MCF 10A (cell line): ENCODE data around the gene ACTMAP. TPM values are rescaled to one million over a fixed set of nuclear protein-coding genes. Genes with fewer than 3 reads are reported as not detected.
"Not testable (repeated sequence)": the region's sequence is repeated elsewhere in the genome, so short reads cannot be mapped to it uniquely, and the experiment has no call there.

Experiments used
- BruUV-seq: library from RNA; stranded (reverse); fragments of 400-500 nt; replicated peaks from 2 replicates; lab custom pipeline; 2021; lab: Mats Ljungman, UMichigan
- CTCF ChIA-PET: fragments of 300-600 bp; sonication (Branson Sonifier 250); formaldehyde crosslinking; extraction: SDS; loops from one replicate; lab custom pipeline; 2021; ENCODE audit warnings: antibody characterized with exemption, inconsistent platforms; lab: Yijun Ruan, JAX
- POLR2A ChIA-PET: fragments of 300-600, 350-650 bp; sonication (Branson Sonifier 250); formaldehyde crosslinking; extraction: SDS; loops from one replicate; lab custom pipeline; 2020; ENCODE audit warnings: antibody characterized with exemption, inconsistent platforms; lab: Yijun Ruan, JAX
- DNase-seq: peaks from one replicate; pipeline ENCODE4 v3.0.0-alpha.2; 2018; ENCODE audit not compliant: unreplicated experiment
- H3K27ac Mint-ChIP-seq: one replicate; pipeline ENCODE4 v1.8.0; 2022; ENCODE audit warnings: mild to moderate bottlenecking, low read depth, mixed read lengths; ENCODE audit not compliant: unreplicated experiment
- H3K27me3 Mint-ChIP-seq: one replicate; pipeline ENCODE4 v1.8.0; 2022; ENCODE audit warnings: mixed read lengths; ENCODE audit not compliant: insufficient read depth, unreplicated experiment
- H3K36me3 Mint-ChIP-seq: one replicate; pipeline ENCODE4 v1.8.0; 2022; ENCODE audit warnings: mild to moderate bottlenecking, moderate library complexity, mixed read lengths; ENCODE audit not compliant: insufficient read depth, unreplicated experiment
- H3K4me1 Mint-ChIP-seq: one replicate; pipeline ENCODE4 v1.8.0; 2022; ENCODE audit warnings: mixed read lengths; ENCODE audit not compliant: insufficient read depth, unreplicated experiment
- H3K4me3 Mint-ChIP-seq: one replicate; pipeline ENCODE4 v1.8.0; 2022; ENCODE audit warnings: mild to moderate bottlenecking, moderate library complexity, mixed read lengths; ENCODE audit not compliant: unreplicated experiment
- H3K9me3 Mint-ChIP-seq: one replicate; pipeline ENCODE4 v1.8.0; 2022; ENCODE audit warnings: mixed read lengths; ENCODE audit not compliant: unreplicated experiment
- CTCF ChIP-seq: fragments of 200-600 bp; IDR thresholded peaks from one replicate; pipeline ENCODE4 v1.8.0; 2022; ENCODE audit warnings: antibody characterized with exemption, mild to moderate bottlenecking; ENCODE audit not compliant: unreplicated experiment
- intact Hi-C: fragments of 100-400 bp; cut with micrococcal nuclease; formaldehyde crosslinking; loops from 2 replicates; pipeline ENCODE4 v1.14.1; 2022
- total RNA-seq: library from RNA; stranded (reverse); gene quantifications from 2 replicates; pipeline ENCODE4 v1.2.3, GENCODE V29; 2022

ACTMAP gene
- total RNA-seq, 1 experiment from 2014 or later = 19.3 TPM

DNA sequence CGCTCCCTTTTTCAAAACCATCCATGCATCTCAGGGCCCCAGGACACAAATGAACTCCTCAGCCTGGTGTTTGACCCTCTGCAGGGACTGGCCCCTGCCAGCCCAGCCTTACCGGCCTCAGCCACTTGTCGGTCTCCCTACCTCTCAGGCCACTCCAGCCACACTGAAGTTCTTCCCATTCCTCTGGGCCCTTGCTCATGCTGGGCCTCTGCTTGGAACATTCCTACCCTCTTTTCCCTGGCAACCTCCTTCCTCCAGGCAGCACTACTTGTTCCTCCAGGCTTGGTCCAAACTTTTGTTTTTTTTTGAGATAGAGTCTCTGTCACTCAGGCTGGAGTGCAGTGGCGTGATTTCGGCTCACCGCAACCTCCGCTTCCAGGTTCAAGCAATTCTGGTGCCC lies 41.1 kb upstream of the ACTMAP start:
- TF ChIP-seq CTCF = no peak
- intact Hi-C loops = no loop called here
- CTCF ChIA-PET = interaction anchor here (0.7 kb wide), 1 partner anchor 1301 kb away, joined by 3 read pairs; no protein-coding TSS in a partner anchor
- Mint-ChIP-seq H3K4me1 (peaks cover 14% of the 10 kb centered on the region), H3K27ac (no peak overlapping the region), H3K9me3 (no peaks in the 10 kb centered on the region), H3K36me3 (peaks cover 12% of the 10 kb centered on the region), H3K27me3 (no peaks in the 10 kb centered on the region), H3K4me3 (no peak overlapping the region)
- POLR2A ChIA-PET = interaction anchor here (2.8 kb wide), 1 partner anchor 14 kb away, joined by 15 read pairs; the partner anchor contains the start of gene RAB4B
- no TSS peak for BruUV-seq
- no peak for DNase-seq

- peaks cover 11% of the 10 kb centered on the region for H3K36me3 Mint-ChIP-seq
- H3K9me3 Mint-ChIP-seq = no peaks in the 10 kb centered on the region
- DNase-seq = no peak
- no peak overlapping the region for H3K4me3 Mint-ChIP-seq
- TF ChIP-seq CTCF = no peak
- ChIA-PET POLR2A (interaction anchor here (1.5 kb wide), 2 partner anchors 8 to 12 kb away, joined by 5 to 7 read pairs; partner anchors contain the start of genes EGLN2 and RAB4B), CTCF (interaction anchor here (1.1 kb wide), 1 partner anchor 9 kb away, joined by 4 read pairs; no protein-coding TSS in a partner anchor)
- intact Hi-C loops = no loop called here
- peaks cover 2% of the 10 kb centered on the region for H3K4me1 Mint-ChIP-seq
- H3K27ac Mint-ChIP-seq = no peak overlapping the region
- no peaks in the 10 kb centered on the region for H3K27me3 Mint-ChIP-seq
- BruUV-seq = no TSS peak
Observed at GRCh38 chr19:40786060-40787037, 36.1 kb upstream of the ACTMAP start.

DNA sequence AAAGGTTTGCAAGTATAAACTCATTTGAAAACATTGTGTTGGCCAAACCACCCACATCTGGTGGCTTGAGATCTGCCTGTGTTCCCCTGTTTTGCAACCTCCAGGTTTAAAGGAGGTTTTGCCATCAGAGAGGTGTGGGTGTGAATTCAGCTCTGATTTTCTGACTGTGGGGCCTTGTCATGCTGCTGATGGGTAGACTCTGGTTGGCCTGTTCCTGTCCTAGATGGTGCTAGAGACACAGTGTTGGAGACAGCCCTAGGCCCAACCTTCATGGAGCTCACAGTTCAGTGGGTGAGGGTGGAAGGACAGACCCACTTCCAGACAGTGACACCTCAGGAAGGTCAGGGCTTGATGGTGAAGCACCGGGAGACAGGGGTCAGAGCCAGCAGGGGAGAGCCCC lies 35.2 kb upstream of the ACTMAP start:
- DNase-seq = no peak
- no TSS peak for BruUV-seq
- POLR2A ChIA-PET = interaction anchor here (0.6 kb wide), 1 partner anchor 204 kb away, joined by 5 read pairs; no protein-coding TSS in a partner anchor
- Mint-ChIP-seq H3K36me3 (peaks cover 7% of the 10 kb centered on the region), H3K9me3 (no peaks in the 10 kb centered on the region), H3K27me3 (no peaks in the 10 kb centered on the region), H3K4me1 (peaks cover 6% of the 10 kb centered on the region), H3K4me3 (no peak overlapping the region), H3K27ac (no peak overlapping the region)
- no peak for TF ChIP-seq CTCF
- CTCF ChIA-PET = interaction anchor here (0.6 kb wide), 1 partner anchor 33 kb away, joined by 3 read pairs; no protein-coding TSS in a partner anchor
- intact Hi-C loops = no loop called here

DNA sequence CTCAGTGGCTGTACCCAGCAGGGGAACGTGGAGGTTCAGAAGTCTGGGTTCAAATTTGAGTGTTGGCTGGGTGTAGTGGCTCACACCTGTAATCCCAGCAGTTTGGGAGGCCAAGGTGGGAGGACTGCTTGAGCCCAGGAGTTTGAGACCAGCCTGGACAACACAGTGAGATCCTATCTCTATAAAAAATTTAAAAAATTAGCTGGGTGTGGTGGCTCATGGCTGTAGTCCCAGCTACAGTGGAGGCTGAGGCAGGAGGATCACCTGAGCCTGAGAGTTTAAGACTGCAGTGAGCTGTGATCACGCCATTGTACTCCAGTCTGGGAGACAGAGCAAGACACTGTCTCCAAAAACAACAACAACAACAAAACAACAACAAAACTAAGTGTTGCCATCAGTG lies 33.9 kb upstream of the ACTMAP start:
- H3K4me3 Mint-ChIP-seq, H3K36me3 Mint-ChIP-seq, H3K9me3 Mint-ChIP-seq, intact Hi-C loops, DNase-seq, H3K27ac Mint-ChIP-seq, H3K27me3 Mint-ChIP-seq, BruUV-seq: not testable (repeated sequence)
- CTCF ChIA-PET = interaction anchor here (0.7 kb wide), 1 partner anchor 12 kb away, joined by 3 read pairs; no protein-coding TSS in a partner anchor
- peaks cover 12% of the 10 kb centered on the region for H3K4me1 Mint-ChIP-seq
- POLR2A ChIA-PET = interaction anchor here (0.6 to 1.2 kb wide), 2 partner anchors 43 to 169 kb away, joined by 3 read pairs; no protein-coding TSS in a partner anchor
